ENCODE measurements around the gene NXT1.
"Not testable (repeated sequence)": the region's sequence is repeated elsewhere in the genome, so short reads cannot be mapped to it uniquely, and the experiment has no call there.

The NXT1 gene

GRCh38 chr20:23341073-23341472, 9.5 kb upstream of the NXT1 start:
- no peak overlapping the region for H3K4me3 ChIP-seq (ENCODE audit: low read depth in 1 of 5, low read length in 5 of 5)
- no peaks in the 10 kb centered on the region for H3K36me3 ChIP-seq (ENCODE audit: control insufficient read depth in 5 of 5, insufficient read depth in 5 of 5, low read length in 5 of 5)
- H3K9ac ChIP-seq (ENCODE audit: low read length in 5 of 5) = no peak overlapping the region
- no peaks in the 10 kb centered on the region for H3K9me3 ChIP-seq (ENCODE audit: control insufficient read depth in 5 of 5, low read length in 5 of 5)
- no peak overlapping the region for H3K27ac ChIP-seq (ENCODE audit: low read depth, low read length)
- peaks cover 0 to 8% (median 0%) of the 10 kb centered on the region in 5 donors for H3K27me3 ChIP-seq (ENCODE audit: control insufficient read depth in 5 of 5, insufficient read depth in 4 of 5, low read length in 5 of 5)
- no peaks in the 10 kb centered on the region for H3K4me1 ChIP-seq (ENCODE audit: control insufficient read depth in 5 of 5, insufficient read depth in 5 of 5, low read length in 5 of 5)

- H3K4me1 ChIP-seq (ENCODE audit: control insufficient read depth in 5 of 5, insufficient read depth in 5 of 5, low read length in 5 of 5) = peaks cover 0 to 14% (median 4%) of the 10 kb centered on the region in 5 donors
- no peaks in the 10 kb centered on the region for H3K36me3 ChIP-seq (ENCODE audit: control insufficient read depth in 5 of 5, insufficient read depth in 5 of 5, low read length in 5 of 5)
- no peak overlapping the region for H3K27ac ChIP-seq (ENCODE audit: low read depth, low read length)
- no peaks in the 10 kb centered on the region for H3K9me3 ChIP-seq (ENCODE audit: control insufficient read depth in 5 of 5, low read length in 5 of 5)
- no peak overlapping the region for H3K4me3 ChIP-seq (ENCODE audit: low read depth in 1 of 5, low read length in 5 of 5)
- no peak overlapping the region for H3K9ac ChIP-seq (ENCODE audit: low read length in 5 of 5)
- H3K27me3 ChIP-seq (ENCODE audit: control insufficient read depth in 5 of 5, insufficient read depth in 4 of 5, low read length in 5 of 5) = peaks cover 0 to 8% (median 0%) of the 10 kb centered on the region in 5 donors
These were observed 7.0 kb upstream of the NXT1 start for GRCh38 chr20:23343590-23343989.

GRCh38 chr20:23344336-23344735, 6.3 kb upstream of the NXT1 start:
- Histone ChIP-seq H3K4me3 (ENCODE audit: low read depth in 1 of 5, low read length in 5 of 5) (no peak overlapping the region), H3K36me3 (ENCODE audit: control insufficient read depth in 5 of 5, insufficient read depth in 5 of 5, low read length in 5 of 5) (no peaks in the 10 kb centered on the region), H3K27me3 (ENCODE audit: control insufficient read depth in 5 of 5, insufficient read depth in 4 of 5, low read length in 5 of 5) (peaks cover 0 to 8% (median 0%) of the 10 kb centered on the region in 5 donors), H3K4me1 (ENCODE audit: control insufficient read depth in 5 of 5, insufficient read depth in 5 of 5, low read length in 5 of 5) (peaks cover 1 to 17% (median 6%) of the 10 kb centered on the region in 5 donors), H3K27ac (ENCODE audit: low read depth, low read length) (no peak overlapping the region), H3K9ac (ENCODE audit: low read length in 5 of 5) (no peak overlapping the region), H3K9me3 (ENCODE audit: control insufficient read depth in 5 of 5, low read length in 5 of 5) (no peaks in the 10 kb centered on the region)

- Histone ChIP-seq H3K4me3 (ENCODE audit: low read depth in 1 of 5, low read length in 5 of 5) (no peak overlapping the region), H3K9me3 (ENCODE audit: control insufficient read depth in 5 of 5, low read length in 5 of 5) (no peaks in the 10 kb centered on the region), H3K27ac (ENCODE audit: low read depth, low read length) (no peak overlapping the region), H3K27me3 (ENCODE audit: control insufficient read depth in 5 of 5, insufficient read depth in 4 of 5, low read length in 5 of 5) (peaks cover 0 to 5% (median 0%) of the 10 kb centered on the region in 5 donors), H3K36me3 (ENCODE audit: control insufficient read depth in 5 of 5, insufficient read depth in 5 of 5, low read length in 5 of 5) (no peaks in the 10 kb centered on the region), H3K4me1 (ENCODE audit: control insufficient read depth in 5 of 5, insufficient read depth in 5 of 5, low read length in 5 of 5) (peaks cover 2 to 22% (median 12%) of the 10 kb centered on the region in 5 donors), H3K9ac (ENCODE audit: low read length in 5 of 5) (no peak overlapping the region)
These were observed 4.6 kb upstream of the NXT1 start for GRCh38 chr20:23346002-23346401.

GRCh38 chr20:23347791-23348190, 2.8 kb upstream of the NXT1 start:
- H3K27ac ChIP-seq (ENCODE audit: low read depth, low read length) = no peak overlapping the region
- H3K4me3 ChIP-seq (ENCODE audit: low read depth in 1 of 5, low read length in 5 of 5) = no peak overlapping the region
- no peaks in the 10 kb centered on the region for H3K9me3 ChIP-seq (ENCODE audit: control insufficient read depth in 5 of 5, low read length in 5 of 5)
- peaks cover 2 to 35% (median 25%) of the 10 kb centered on the region in 5 donors for H3K4me1 ChIP-seq (ENCODE audit: control insufficient read depth in 5 of 5, insufficient read depth in 5 of 5, low read length in 5 of 5)
- no peaks in the 10 kb centered on the region for H3K27me3 ChIP-seq (ENCODE audit: control insufficient read depth in 5 of 5, insufficient read depth in 4 of 5, low read length in 5 of 5)
- no peaks in the 10 kb centered on the region for H3K36me3 ChIP-seq (ENCODE audit: control insufficient read depth in 5 of 5, insufficient read depth in 5 of 5, low read length in 5 of 5)
- no peak overlapping the region for H3K9ac ChIP-seq (ENCODE audit: low read length in 5 of 5)

- H3K27ac ChIP-seq (ENCODE audit: low read depth, low read length); H3K9ac ChIP-seq (ENCODE audit: low read length in 5 of 5); H3K27me3 ChIP-seq (ENCODE audit: control insufficient read depth in 5 of 5, insufficient read depth in 4 of 5, low read length in 5 of 5); H3K4me3 ChIP-seq (ENCODE audit: low read depth in 1 of 5, low read length in 5 of 5); H3K36me3 ChIP-seq (ENCODE audit: control insufficient read depth in 5 of 5, insufficient read depth in 5 of 5, low read length in 5 of 5); H3K9me3 ChIP-seq (ENCODE audit: control insufficient read depth in 5 of 5, low read length in 5 of 5): not testable (repeated sequence)
- peaks cover 2 to 35% (median 25%) of the 10 kb centered on the region in 5 donors for H3K4me1 ChIP-seq (ENCODE audit: control insufficient read depth in 5 of 5, insufficient read depth in 5 of 5, low read length in 5 of 5)
These were observed 2.1 kb upstream of the NXT1 start for GRCh38 chr20:23348510-23348909.

- peak overlapping the region; percentile 56 to 96 (median 87) for H3K9ac ChIP-seq (ENCODE audit: low read length in 5 of 5)
- peak overlapping the region; percentile 57 to 89 (median 83) for H3K4me3 ChIP-seq (ENCODE audit: low read depth in 1 of 5, low read length in 5 of 5)
- peak overlapping the region; percentile 97 for H3K27ac ChIP-seq (ENCODE audit: low read depth, low read length)
- no peaks in the 10 kb centered on the region for H3K27me3 ChIP-seq (ENCODE audit: control insufficient read depth in 5 of 5, insufficient read depth in 4 of 5, low read length in 5 of 5)
- peaks cover 2 to 35% (median 25%) of the 10 kb centered on the region in 5 donors for H3K4me1 ChIP-seq (ENCODE audit: control insufficient read depth in 5 of 5, insufficient read depth in 5 of 5, low read length in 5 of 5)
- H3K36me3 ChIP-seq (ENCODE audit: control insufficient read depth in 5 of 5, insufficient read depth in 5 of 5, low read length in 5 of 5) = peaks cover 0 to 9% (median 8%) of the 10 kb centered on the region in 5 donors
- H3K9me3 ChIP-seq (ENCODE audit: control insufficient read depth in 5 of 5, low read length in 5 of 5) = no peaks in the 10 kb centered on the region
These were observed 1.0 kb upstream of the NXT1 start for GRCh38 chr20:23349338-23350195.

- Histone ChIP-seq H3K27me3 (ENCODE audit: control insufficient read depth in 5 of 5, insufficient read depth in 4 of 5, low read length in 5 of 5) (no peaks in the 10 kb centered on the region), H3K27ac (ENCODE audit: low read depth, low read length) (peak overlapping the region; percentile 97), H3K4me1 (ENCODE audit: control insufficient read depth in 5 of 5, insufficient read depth in 5 of 5, low read length in 5 of 5) (peaks cover 2 to 35% (median 25%) of the 10 kb centered on the region in 5 donors), H3K9ac (ENCODE audit: low read length in 5 of 5) (peak overlapping the region; percentile 51 to 96 (median 93)), H3K9me3 (ENCODE audit: control insufficient read depth in 5 of 5, low read length in 5 of 5) (no peaks in the 10 kb centered on the region), H3K4me3 (ENCODE audit: low read depth in 1 of 5, low read length in 5 of 5) (peak overlapping the region; percentile 83 to 94 (median 89)), H3K36me3 (ENCODE audit: control insufficient read depth in 5 of 5, insufficient read depth in 5 of 5, low read length in 5 of 5) (peaks cover 5 to 22% (median 18%) of the 10 kb centered on the region in 5 donors)
These were observed 580 bp downstream of the NXT1 start for GRCh38 chr20:23350904-23351838.

GRCh38 chr20:23356203-23356602, 5.6 kb downstream of the NXT1 start:
- Histone ChIP-seq H3K9ac (ENCODE audit: low read length in 5 of 5) (no peak overlapping the region), H3K4me3 (ENCODE audit: low read depth in 1 of 5, low read length in 5 of 5) (no peak overlapping the region), H3K4me1 (ENCODE audit: control insufficient read depth in 5 of 5, insufficient read depth in 5 of 5, low read length in 5 of 5) (peaks cover 7 to 39% (median 35%) of the 10 kb centered on the region in 5 donors)

More at GRCh38 chr20:23356203-23356602, 5.6 kb downstream of the NXT1 start:
- H3K9me3 ChIP-seq (ENCODE audit: control insufficient read depth in 5 of 5, low read length in 5 of 5) = no peaks in the 10 kb centered on the region
- no peak overlapping the region for H3K27ac ChIP-seq (ENCODE audit: low read depth, low read length)
- no peaks in the 10 kb centered on the region for H3K27me3 ChIP-seq (ENCODE audit: control insufficient read depth in 5 of 5, insufficient read depth in 4 of 5, low read length in 5 of 5)
- peaks cover 5 to 22% (median 18%) of the 10 kb centered on the region in 5 donors for H3K36me3 ChIP-seq (ENCODE audit: control insufficient read depth in 5 of 5, insufficient read depth in 5 of 5, low read length in 5 of 5)
